Gastrocnemius medialis (tissue), 4 donors: ENCODE measurements around the gene PCDHGB2. TPM values are rescaled to one million over a fixed set of nuclear protein-coding genes. Genes with fewer than 3 reads are reported as not detected.

ENCODE experiments used
- ATAC-seq, 2 donors: fragments of 150-250 bp; one replicate each; pipeline ENCODE4 v1.9.1; 2016
- DNase-seq, 2 donors: peaks; one replicate each; pipeline ENCODE4 v3.0.0-alpha.2; 2019
- H3K27ac ChIP-seq, 4 donors: fragments of 200-600 bp; sonication (generic); 1 replicate in 1 of 4; 2 replicates in 3 of 4; pipeline ENCODE4 v1.5.1; 2016 to 2018; ENCODE audit warnings: mild to moderate bottlenecking in 2 of 4, moderate library complexity in 1 of 4
- H3K27me3 ChIP-seq, 3 donors: fragments of 200-600 bp; sonication (generic) in 2 of 3; 1 replicate in 1 of 3; 2 replicates in 2 of 3; pipeline versions ENCODE4 v1.5.1 to v1.6.0; 2016 to 2019; ENCODE audit warnings: mild to moderate bottlenecking in 1 of 3, moderate library complexity in 1 of 3
- H3K36me3 ChIP-seq, 2 donors: fragments of 200-600 bp; sonication (generic) in 1 of 2; one replicate each; pipeline ENCODE4 v1.5.1; 2017 to 2018
- H3K4me1 ChIP-seq, 2 donors: fragments of 200-600 bp; sonication (generic) in 1 of 2; one replicate each; pipeline ENCODE4 v1.5.1; 2016 to 2017; ENCODE audit warnings: mild to moderate bottlenecking in 2 of 2
- H3K4me3 ChIP-seq, 4 donors: fragments of 200-600 bp; sonication (generic) in 3 of 4; 1 replicate in 1 of 4; 2 replicates in 3 of 4; pipeline ENCODE4 v1.5.1; 2016 to 2019; ENCODE audit warnings: mild to moderate bottlenecking in 2 of 4
- H3K9me3 ChIP-seq, 3 donors: fragments of 200-600 bp; sonication (generic) in 2 of 3; 1 replicate in 1 of 3; 2 replicates in 2 of 3; pipeline ENCODE4 v1.5.1; 2016 to 2019
- POLR2A ChIP-seq, 2 donors: fragments of 450-650 bp; IDR thresholded peaks; one replicate each; pipeline ENCODE4 v1.6.1; 2017; ENCODE audit warnings: antibody characterized with exemption in 2 of 2, mild to moderate bottlenecking in 2 of 2, moderate library complexity in 2 of 2
- in situ Hi-C, 4 donors: fragments of 200-750 bp; cut with MboI; loops; one replicate each; pipeline versions ENCODE4 v1.15.0 to v1.8.0; 2017; ENCODE audit warnings: low sequenced_read_pairs in 4 of 4
- intact Hi-C: fragments of 100-400 bp; cut with DNase I; formaldehyde crosslinking; loops from one replicate; pipeline ENCODE4 v1.15.1; 2023; ENCODE audit warnings: low total_unique reads
- total RNA-seq, 4 donors: library from RNA; depleted of rRNA; stranded (reverse); fragments of >200 nt; gene quantifications; one replicate each; pipeline versions ENCODE4 v1.1.0 to v1.2.3, GENCODE V29; 2016
- TF ChIP-seq, protein P1 (sequence below), 5 experiments: fragments of 450-650 bp in 3 of 5; fragments of 200-600 bp in 2 of 5; sonication (generic) in 2 of 5; IDR thresholded peaks in 4 of 5; conservative IDR thresholded peaks in 1 of 5; 1 replicate in 4 of 5; 2 replicates in 1 of 5; pipeline ENCODE4 v1.5.1; 2016 to 2019; ENCODE audit warnings: antibody characterized with exemption in 5 of 5, mild to moderate bottlenecking in 3 of 5, moderate library complexity in 3 of 5

PCDHGB2 gene
- total RNA-seq, 4 donors from 2014 or later = 0.55 to 3.4 (median 1.9) TPM

- peaks cover 0 to 35% (median 17%) of the 10 kb centered on the region in 3 donors for H3K27me3 ChIP-seq
- H3K4me3 ChIP-seq = peak overlapping the region in 1 of 4 donors; percentile 35
- H3K27ac ChIP-seq = no peak overlapping the region
- DNase-seq = no peak
- TF ChIP-seq, protein P1, sequence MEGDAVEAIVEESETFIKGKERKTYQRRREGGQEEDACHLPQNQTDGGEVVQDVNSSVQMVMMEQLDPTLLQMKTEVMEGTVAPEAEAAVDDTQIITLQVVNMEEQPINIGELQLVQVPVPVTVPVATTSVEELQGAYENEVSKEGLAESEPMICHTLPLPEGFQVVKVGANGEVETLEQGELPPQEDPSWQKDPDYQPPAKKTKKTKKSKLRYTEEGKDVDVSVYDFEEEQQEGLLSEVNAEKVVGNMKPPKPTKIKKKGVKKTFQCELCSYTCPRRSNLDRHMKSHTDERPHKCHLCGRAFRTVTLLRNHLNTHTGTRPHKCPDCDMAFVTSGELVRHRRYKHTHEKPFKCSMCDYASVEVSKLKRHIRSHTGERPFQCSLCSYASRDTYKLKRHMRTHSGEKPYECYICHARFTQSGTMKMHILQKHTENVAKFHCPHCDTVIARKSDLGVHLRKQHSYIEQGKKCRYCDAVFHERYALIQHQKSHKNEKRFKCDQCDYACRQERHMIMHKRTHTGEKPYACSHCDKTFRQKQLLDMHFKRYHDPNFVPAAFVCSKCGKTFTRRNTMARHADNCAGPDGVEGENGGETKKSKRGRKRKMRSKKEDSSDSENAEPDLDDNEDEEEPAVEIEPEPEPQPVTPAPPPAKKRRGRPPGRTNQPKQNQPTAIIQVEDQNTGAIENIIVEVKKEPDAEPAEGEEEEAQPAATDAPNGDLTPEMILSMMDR (IDR thresholded peaks at IDR 0.05 in 4 of 5, conservative IDR thresholded peaks at IDR 0.05 in 1 of 5) = no peak
- no peak for TF ChIP-seq POLR2A (IDR thresholded peaks at IDR 0.05)
- H3K36me3 ChIP-seq = no peaks in the 10 kb centered on the region
- H3K9me3 ChIP-seq = peaks cover 0 to 16% (median 3%) of the 10 kb centered on the region in 3 donors
- H3K4me1 ChIP-seq = peaks cover 0 to 6% of the 10 kb centered on the region in 2 donors
- ATAC-seq = no peak
- in situ Hi-C loops (no loop called here), intact Hi-C loops (no loop called here)
Measured at GRCh38 chr5:141356133-141356532, 3.7 kb upstream of the PCDHGB2 start.

GRCh38 chr5:141356950-141357349, 2.8 kb upstream of the PCDHGB2 start:
- Histone ChIP-seq H3K4me1 (peaks cover 0 to 6% of the 10 kb centered on the region in 2 donors), H3K27ac (no peak overlapping the region), H3K27me3 (peaks cover 0 to 35% (median 22%) of the 10 kb centered on the region in 3 donors), H3K36me3 (no peaks in the 10 kb centered on the region), H3K9me3 (peaks cover 0 to 13% (median 6%) of the 10 kb centered on the region in 3 donors), H3K4me3 (peak overlapping the region in 1 of 4 donors; percentile 10)
- ATAC-seq = no peak
- TF ChIP-seq, protein P1 (IDR thresholded peaks at IDR 0.05 in 4 of 5, conservative IDR thresholded peaks at IDR 0.05 in 1 of 5) = no peak
- no peak for TF ChIP-seq POLR2A (IDR thresholded peaks at IDR 0.05)
- in situ Hi-C loops = no loop called here
- intact Hi-C loops = no loop called here
- no peak for DNase-seq

DNA sequence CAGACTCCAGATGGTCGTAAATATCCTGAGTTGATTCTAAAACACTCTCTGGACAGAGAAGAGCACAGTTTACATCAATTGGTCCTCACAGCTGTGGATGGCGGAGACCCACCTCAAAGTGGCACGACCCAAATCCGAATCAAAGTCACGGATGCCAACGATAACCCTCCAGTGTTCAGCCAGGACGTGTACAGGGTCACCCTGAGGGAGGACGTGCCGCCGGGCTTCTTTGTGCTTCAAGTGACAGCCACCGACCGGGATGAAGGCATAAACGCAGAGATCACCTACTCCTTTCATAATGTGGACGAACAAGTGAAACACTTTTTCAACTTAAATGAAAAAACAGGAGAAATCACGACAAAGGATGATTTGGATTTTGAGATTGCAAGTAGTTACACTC, 891 bp downstream of the PCDHGB2 start:
- Histone ChIP-seq H3K4me3 (peak overlapping the region; percentile 41 to 57 (median 42)), H3K9me3 (peaks cover 0 to 21% (median 6%) of the 10 kb centered on the region in 3 donors), H3K36me3 (no peaks in the 10 kb centered on the region), H3K4me1 (peaks cover 5 to 9% of the 10 kb centered on the region in 2 donors), H3K27me3 (peaks cover 0 to 44% (median 31%) of the 10 kb centered on the region in 3 donors), H3K27ac (peak overlapping the region in 1 of 4 donors; percentile 62)
- DNase-seq (no peak), ATAC-seq (no peak)
- intact Hi-C loops = loop anchor here (1.0 kb wide), 1 partner anchor 200 kb away; no protein-coding TSS in a partner anchor
- no peak for TF ChIP-seq POLR2A (IDR thresholded peaks at IDR 0.05)
- TF ChIP-seq, protein P1 (IDR thresholded peaks at IDR 0.05 in 4 of 5, conservative IDR thresholded peaks at IDR 0.05 in 1 of 5) = no peak
- in situ Hi-C loops = no loop called here

- intact Hi-C loops (no loop called here), in situ Hi-C loops (no loop called here)
- DNase-seq (no peak), ATAC-seq (no peak)
- Histone ChIP-seq H3K27ac (no peak overlapping the region), H3K4me3 (peak overlapping the region in 1 of 4 donors; percentile 26), H3K4me1 (peaks cover 5 to 8% of the 10 kb centered on the region in 2 donors), H3K36me3 (no peaks in the 10 kb centered on the region), H3K9me3 (peaks cover 0 to 28% (median 6%) of the 10 kb centered on the region in 3 donors), H3K27me3 (peaks cover 0 to 53% (median 38%) of the 10 kb centered on the region in 3 donors)
- TF ChIP-seq, protein P1 (IDR thresholded peaks at IDR 0.05 in 4 of 5, conservative IDR thresholded peaks at IDR 0.05 in 1 of 5) = no peak
- no peak for TF ChIP-seq POLR2A (IDR thresholded peaks at IDR 0.05)
Measured at GRCh38 chr5:141362719-141363118, 2.9 kb downstream of the PCDHGB2 start.
